A673 (cell line): ENCODE measurements around the gene HEPHL1.

ENCODE experiments used
- CTCF ChIP-seq: fragments of 300-800, 200-600 bp; sonication (generic); conservative IDR thresholded peaks from 2 replicates; pipeline ENCODE4 v1.5.1; 2017; ENCODE audit warnings: low read depth, mild to moderate bottlenecking, antibody characterized with exemption, low read length, moderate library complexity, mixed read lengths
- EZH2 ChIP-seq: fragments of 200-600 bp; sonication (generic); IDR thresholded peaks from 2 replicates; pipeline ENCODE4 v1.6.1; 2017; ENCODE audit warnings: borderline replicate concordance, low read depth, mild to moderate bottlenecking, mixed read lengths, antibody characterized with exemption, low read length; ENCODE audit not compliant: poor library complexity, severe bottlenecking

DNA sequence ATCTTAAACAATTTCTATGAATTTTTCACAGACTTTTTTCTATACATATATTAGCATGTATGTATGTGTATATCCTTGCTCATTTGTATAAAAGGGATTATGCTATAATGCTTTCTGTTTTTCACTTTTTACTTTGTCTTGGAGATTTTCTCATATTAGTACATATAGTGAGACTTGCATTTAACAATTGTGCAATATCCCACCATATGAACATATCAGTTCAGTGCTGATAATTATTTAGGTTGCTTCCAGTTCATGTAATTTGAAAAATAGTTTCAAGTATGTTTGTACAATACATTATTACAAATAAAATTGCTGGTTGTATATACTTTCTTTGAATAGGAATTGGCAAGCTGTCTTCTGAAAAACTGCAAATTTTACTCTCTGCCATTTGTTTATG, 37.9 kb downstream of the HEPHL1 start:
- TF ChIP-seq CTCF (no peak), EZH2 (no peak)
